ENCODE data around the gene PCDHB12. TPM values are rescaled to one million over a fixed set of nuclear protein-coding genes. Genes with fewer than 3 reads are reported as not detected.
"Not testable (repeated sequence)": the region's sequence is repeated elsewhere in the genome, so short reads cannot be mapped to it uniquely, and the experiment has no call there.

The PCDHB12 gene
- total RNA-seq, 1 experiment from 2014 or later = 5.1 TPM

GRCh38 chr5:141213656-141214339 is 5.3 kb downstream of the PCDHB12 start, which contains the start of gene PCDHB13:
Gene PCDHB13, plus strand, starts transcription at chr5:141213919. Its CDS starts 205 bp downstream, at chr5:141214124.
- DNase-seq (ENCODE audit: low spot score) = peak; percentile 53
- H3K4me3 ChIP-seq (ENCODE audit: low read depth, low read length, poor library complexity, severe bottlenecking); H3K27ac ChIP-seq (ENCODE audit: low read depth, low read length, poor library complexity, severe bottlenecking); POLR2A ChIA-PET (ENCODE audit: low non-redundant PET); H3K4me1 ChIP-seq (ENCODE audit: insufficient read depth, low read length, poor library complexity, severe bottlenecking); BruUV-seq (replicated peaks); CTCF ChIA-PET; intact Hi-C loops (cut with micrococcal nuclease; ENCODE audit: unreplicated experiment); H3K36me3 ChIP-seq (ENCODE audit: insufficient read depth, low read length, poor library complexity, severe bottlenecking); H3K27me3 ChIP-seq (replicated peaks; ENCODE audit: insufficient read depth, low read depth, low read length, poor library complexity); H3K9me3 ChIP-seq (ENCODE audit: low read depth, low read length, poor library complexity, severe bottlenecking): not testable (repeated sequence)
- TF ChIP-seq CTCF (conservative IDR thresholded peaks at IDR 0.05; ENCODE audit: low read depth, low read length) = peak; percentile 37

- POLR2A ChIA-PET (ENCODE audit: low non-redundant PET); H3K27ac ChIP-seq (ENCODE audit: low read depth, low read length, poor library complexity, severe bottlenecking); H3K4me3 ChIP-seq (ENCODE audit: low read depth, low read length, poor library complexity, severe bottlenecking); BruUV-seq (replicated peaks); CTCF ChIA-PET; H3K9me3 ChIP-seq (ENCODE audit: low read depth, low read length, poor library complexity, severe bottlenecking); H3K4me1 ChIP-seq (ENCODE audit: insufficient read depth, low read length, poor library complexity, severe bottlenecking); intact Hi-C loops (cut with micrococcal nuclease; ENCODE audit: unreplicated experiment); DNase-seq (ENCODE audit: low spot score); H3K36me3 ChIP-seq (ENCODE audit: insufficient read depth, low read length, poor library complexity, severe bottlenecking); H3K27me3 ChIP-seq (replicated peaks; ENCODE audit: insufficient read depth, low read depth, low read length, poor library complexity): not testable (repeated sequence)
Measured at GRCh38 chr5:141214583-141214982, 6.1 kb downstream of the PCDHB12 start.

GRCh38 chr5:141215504-141215903 is 7.0 kb downstream of the PCDHB12 start:
- H3K27me3 ChIP-seq (replicated peaks; ENCODE audit: insufficient read depth, low read depth, low read length, poor library complexity); H3K4me1 ChIP-seq (ENCODE audit: insufficient read depth, low read length, poor library complexity, severe bottlenecking); DNase-seq (ENCODE audit: low spot score); H3K4me3 ChIP-seq (ENCODE audit: low read depth, low read length, poor library complexity, severe bottlenecking); intact Hi-C loops (cut with micrococcal nuclease; ENCODE audit: unreplicated experiment); BruUV-seq (replicated peaks); H3K27ac ChIP-seq (ENCODE audit: low read depth, low read length, poor library complexity, severe bottlenecking); H3K36me3 ChIP-seq (ENCODE audit: insufficient read depth, low read length, poor library complexity, severe bottlenecking); H3K9me3 ChIP-seq (ENCODE audit: low read depth, low read length, poor library complexity, severe bottlenecking); CTCF ChIA-PET; POLR2A ChIA-PET (ENCODE audit: low non-redundant PET): not testable (repeated sequence)

GRCh38 chr5:141216035-141216434 is 7.5 kb downstream of the PCDHB12 start:
- H3K4me3 ChIP-seq (ENCODE audit: low read depth, low read length, poor library complexity, severe bottlenecking); CTCF ChIA-PET; POLR2A ChIA-PET (ENCODE audit: low non-redundant PET); H3K9me3 ChIP-seq (ENCODE audit: low read depth, low read length, poor library complexity, severe bottlenecking); H3K4me1 ChIP-seq (ENCODE audit: insufficient read depth, low read length, poor library complexity, severe bottlenecking); H3K36me3 ChIP-seq (ENCODE audit: insufficient read depth, low read length, poor library complexity, severe bottlenecking); intact Hi-C loops (cut with micrococcal nuclease; ENCODE audit: unreplicated experiment); BruUV-seq (replicated peaks); H3K27ac ChIP-seq (ENCODE audit: low read depth, low read length, poor library complexity, severe bottlenecking); DNase-seq (ENCODE audit: low spot score); H3K27me3 ChIP-seq (replicated peaks; ENCODE audit: insufficient read depth, low read depth, low read length, poor library complexity): not testable (repeated sequence)
